ENCODE measurements around the gene RNU1-4.
"Not testable (repeated sequence)": the region's sequence is repeated elsewhere in the genome, so short reads cannot be mapped to it uniquely, and the experiment has no call there.

The RNU1-4 gene

GRCh38 chr1:16732254-16732896 is 7.9 kb upstream of the RNU1-4 start:
- DNase-seq: not testable (repeated sequence)

- DNase-seq: not testable (repeated sequence)
Observed at GRCh38 chr1:16741230-16741629, 914 bp downstream of the RNU1-4 start.

GRCh38 chr1:16747660-16748059 is 7.3 kb downstream of the RNU1-4 start:
- not testable (repeated sequence) for DNase-seq

GRCh38 chr1:16748710-16749109 is 8.4 kb downstream of the RNU1-4 start:
- not testable (repeated sequence) for DNase-seq

- not testable (repeated sequence) for DNase-seq
Observed at GRCh38 chr1:16749910-16750888, 9.9 kb downstream of the RNU1-4 start.

- DNase-seq: not testable (repeated sequence)
Observed at GRCh38 chr1:16752770-16753169, 12.5 kb downstream of the RNU1-4 start.

- DNase-seq: not testable (repeated sequence)
Observed at GRCh38 chr1:16755385-16755784, 15.1 kb downstream of the RNU1-4 start.

- not testable (repeated sequence) for DNase-seq
Observed at GRCh38 chr1:16755932-16756331, 15.6 kb downstream of the RNU1-4 start.

- DNase-seq: not testable (repeated sequence)
Observed at GRCh38 chr1:16757574-16757973, 17.3 kb downstream of the RNU1-4 start.

- DNase-seq: not testable (repeated sequence)
Observed at GRCh38 chr1:16758060-16758459, 17.7 kb downstream of the RNU1-4 start.

GRCh38 chr1:16759041-16759493 is 18.8 kb downstream of the RNU1-4 start:
- DNase-seq: not testable (repeated sequence)

- not testable (repeated sequence) for DNase-seq
Observed at GRCh38 chr1:16759650-16760455, 19.5 kb downstream of the RNU1-4 start.

- DNase-seq: not testable (repeated sequence)
Observed at GRCh38 chr1:16760456-16760765, 20.1 kb downstream of the RNU1-4 start.

- DNase-seq: not testable (repeated sequence)
Observed at GRCh38 chr1:16760801-16761200, 20.5 kb downstream of the RNU1-4 start.

- not testable (repeated sequence) for DNase-seq
Observed at GRCh38 chr1:16764248-16764819, 24.0 kb downstream of the RNU1-4 start.

GRCh38 chr1:16764820-16765655 is 24.7 kb downstream of the RNU1-4 start:
- DNase-seq: not testable (repeated sequence)

- DNase-seq: not testable (repeated sequence)
Observed at GRCh38 chr1:16765731-16766605, 25.7 kb downstream of the RNU1-4 start.

GRCh38 chr1:16766689-16767256 is 26.5 kb downstream of the RNU1-4 start:
- not testable (repeated sequence) for DNase-seq

- DNase-seq: not testable (repeated sequence)
Observed at GRCh38 chr1:16770139-16770759, 29.9 kb downstream of the RNU1-4 start.
